GM13976 (cell line): ENCODE data around the gene CLP1.
"Not testable (repeated sequence)": the region's sequence is repeated elsewhere in the genome, so short reads cannot be mapped to it uniquely, and the experiment has no call there.

Experiments used
- DNase-seq: peaks from one replicate; pipeline ENCODE4 v3.0.0; 2012; ENCODE audit warnings: low spot score
- in situ Hi-C: fragments of 300-500 bp; cut with MboI; formaldehyde crosslinking; loops from one replicate; pipeline ENCODE4 v1.12.0; 2022; ENCODE audit warnings: low sequenced_read_pairs, mixed read lengths, inconsistent platforms; ENCODE audit not compliant: unreplicated experiment
- TF ChIP-seq, protein P1 (sequence below): IDR thresholded peaks from 2 replicates; pipeline ENCODE4 v1.5.1; 2012; ENCODE audit warnings: borderline replicate concordance, mild to moderate bottlenecking; ENCODE audit not compliant: insufficient read depth; ENCODE audit errors: extremely low read depth, missing control alignments, control extremely low read depth

CLP1 gene

DNA sequence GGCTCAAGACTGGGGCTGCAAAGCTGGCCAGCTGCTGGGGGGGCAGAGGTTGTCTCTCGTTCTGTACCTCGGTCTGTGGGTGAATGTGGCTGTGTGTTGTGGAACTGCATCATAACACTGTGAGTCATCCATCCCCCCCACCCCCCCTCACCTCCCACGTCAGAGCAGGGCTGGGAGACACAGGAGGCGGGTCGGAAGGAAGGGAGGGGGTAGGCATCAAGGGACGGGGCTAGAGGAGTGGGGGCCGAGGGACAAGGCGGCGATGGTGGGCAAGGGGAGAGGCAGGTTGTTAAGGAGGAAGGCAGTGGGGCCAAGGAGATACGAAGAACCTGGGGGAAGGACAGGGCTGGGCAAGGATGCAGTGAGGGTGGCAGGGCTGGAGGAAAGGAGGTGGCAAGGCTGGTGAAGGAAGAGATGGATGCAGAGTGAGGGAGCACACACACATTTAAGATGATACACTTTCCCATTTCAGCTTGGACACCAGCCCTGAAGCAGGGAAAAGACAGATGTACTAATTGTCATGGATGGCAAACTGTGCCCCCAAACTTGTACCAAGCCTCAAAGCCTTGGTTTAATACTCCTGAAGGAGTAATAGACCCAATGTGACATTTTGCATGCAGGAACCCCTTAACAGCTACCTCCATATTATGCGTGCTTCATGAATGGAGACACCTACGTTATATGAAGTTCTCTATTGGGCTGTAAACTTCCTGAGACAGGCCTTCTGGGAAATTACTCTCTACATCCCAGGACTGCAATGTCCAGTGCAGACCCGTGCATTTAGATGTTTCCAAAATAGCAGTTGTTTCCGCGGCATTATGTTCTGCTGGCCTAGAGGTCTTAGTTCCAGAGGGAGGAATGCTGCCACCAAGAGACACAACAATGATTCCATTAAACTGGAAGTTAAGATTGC, 7.5 kb upstream of the CLP1 start, which contains the start of gene YPEL4:
Gene YPEL4 (minus strand): TSS at position 87 of the 913 bp plus-strand sequence. CDS start 2,805 bp downstream, outside the sequence.
- in situ Hi-C loops: loop anchor here (10.0 to 25.0 kb wide), 3 partner anchors 155 to 862 kb away; partner anchors contain the start of gene OR5B21
- TF ChIP-seq, protein P1, sequence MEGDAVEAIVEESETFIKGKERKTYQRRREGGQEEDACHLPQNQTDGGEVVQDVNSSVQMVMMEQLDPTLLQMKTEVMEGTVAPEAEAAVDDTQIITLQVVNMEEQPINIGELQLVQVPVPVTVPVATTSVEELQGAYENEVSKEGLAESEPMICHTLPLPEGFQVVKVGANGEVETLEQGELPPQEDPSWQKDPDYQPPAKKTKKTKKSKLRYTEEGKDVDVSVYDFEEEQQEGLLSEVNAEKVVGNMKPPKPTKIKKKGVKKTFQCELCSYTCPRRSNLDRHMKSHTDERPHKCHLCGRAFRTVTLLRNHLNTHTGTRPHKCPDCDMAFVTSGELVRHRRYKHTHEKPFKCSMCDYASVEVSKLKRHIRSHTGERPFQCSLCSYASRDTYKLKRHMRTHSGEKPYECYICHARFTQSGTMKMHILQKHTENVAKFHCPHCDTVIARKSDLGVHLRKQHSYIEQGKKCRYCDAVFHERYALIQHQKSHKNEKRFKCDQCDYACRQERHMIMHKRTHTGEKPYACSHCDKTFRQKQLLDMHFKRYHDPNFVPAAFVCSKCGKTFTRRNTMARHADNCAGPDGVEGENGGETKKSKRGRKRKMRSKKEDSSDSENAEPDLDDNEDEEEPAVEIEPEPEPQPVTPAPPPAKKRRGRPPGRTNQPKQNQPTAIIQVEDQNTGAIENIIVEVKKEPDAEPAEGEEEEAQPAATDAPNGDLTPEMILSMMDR: no peak
- peak; percentile 65 for DNase-seq

DNA sequence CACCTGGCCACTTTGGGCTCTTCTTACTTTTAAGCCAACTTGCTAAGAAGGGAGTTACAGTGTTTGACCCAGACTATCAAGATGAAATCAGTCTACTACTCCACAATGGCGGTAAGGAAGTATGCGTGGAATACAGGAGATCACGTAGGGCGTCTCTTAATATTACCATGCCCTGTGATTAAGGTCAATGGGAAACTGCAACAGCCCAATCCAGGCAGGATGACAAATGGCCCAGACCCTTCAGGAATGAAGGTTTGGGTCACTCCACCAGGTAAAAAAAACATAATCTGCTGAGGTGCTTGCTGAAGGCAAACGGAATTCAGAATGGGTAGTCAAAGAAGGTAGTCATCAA, 6.8 kb upstream of the CLP1 start:
- TF ChIP-seq, protein P1: no peak
- no peak for DNase-seq
- in situ Hi-C loops: loop anchor here (25.0 kb wide), 2 partner anchors 162 to 862 kb away; partner anchors contain the start of gene OR5B21

DNA sequence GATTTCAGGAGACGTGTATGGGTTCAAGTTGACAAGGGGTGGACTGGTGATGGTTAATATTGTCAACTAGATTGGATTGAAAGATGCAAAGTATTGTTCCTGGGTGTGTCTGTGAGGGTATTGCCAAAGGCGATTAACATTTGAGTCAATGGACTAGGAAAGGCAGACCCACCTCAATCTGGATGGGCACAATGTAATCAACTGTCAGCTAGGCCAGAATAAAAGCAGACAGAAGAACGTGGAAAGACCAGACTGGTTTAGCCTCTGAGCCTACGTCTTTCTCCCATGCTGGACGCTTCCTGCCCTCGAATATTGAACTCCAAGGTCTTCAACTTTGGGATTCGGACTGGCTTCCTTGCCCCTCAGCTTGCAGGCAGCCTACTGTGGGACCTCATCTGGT, 6.2 kb upstream of the CLP1 start:
- in situ Hi-C loops: loop anchor here (25.0 kb wide), 2 partner anchors 161 to 861 kb away; partner anchors contain the start of gene OR5B21
- TF ChIP-seq, protein P1: no peak
- DNase-seq: no peak

DNA sequence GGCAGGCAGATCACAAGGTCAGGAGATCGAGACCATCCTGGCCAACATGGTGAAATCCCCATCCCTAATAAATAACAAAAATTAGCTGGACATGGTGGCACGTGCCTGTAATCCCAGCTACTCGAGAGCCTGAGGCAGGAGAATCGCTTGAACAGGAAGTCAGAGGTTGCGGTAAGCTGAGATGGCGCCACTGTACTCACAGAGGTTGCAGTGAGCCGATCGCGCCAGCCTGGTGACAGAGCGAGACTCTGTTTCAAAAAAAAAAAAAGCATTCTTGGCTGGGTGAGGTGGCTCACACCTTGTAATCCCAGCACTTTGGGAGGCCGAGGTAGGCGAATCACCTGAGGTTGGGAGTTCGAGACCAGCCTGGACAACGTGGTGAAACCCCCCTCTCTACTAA, 5.3 kb upstream of the CLP1 start:
- DNase-seq: not testable (repeated sequence)
- in situ Hi-C loops: loop anchor here (25.0 kb wide), 2 partner anchors 160 to 860 kb away; partner anchors contain the start of gene OR5B21

DNA sequence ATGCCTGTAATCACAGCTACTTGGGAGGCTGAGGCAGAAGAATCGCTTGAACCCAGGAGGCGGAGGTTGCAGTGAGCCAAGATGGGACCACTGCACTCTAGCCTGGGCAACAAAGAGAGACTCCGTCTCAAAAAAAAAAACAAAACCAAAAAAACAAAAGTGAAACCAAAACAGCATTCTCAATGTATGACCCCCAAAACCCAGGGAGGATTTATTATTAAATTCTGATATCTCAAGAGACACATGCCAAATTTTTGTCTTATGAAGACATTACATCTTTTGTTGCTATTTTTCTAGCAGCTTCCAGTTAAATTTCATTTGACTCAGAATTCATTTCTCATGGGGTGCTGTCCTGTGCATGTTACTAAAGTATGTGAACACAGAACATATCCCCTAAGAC, 4.9 kb upstream of the CLP1 start:
- DNase-seq: no peak
- in situ Hi-C loops: loop anchor here (25.0 kb wide), 2 partner anchors 160 to 860 kb away; partner anchors contain the start of gene OR5B21
- TF ChIP-seq, protein P1: no peak

DNA sequence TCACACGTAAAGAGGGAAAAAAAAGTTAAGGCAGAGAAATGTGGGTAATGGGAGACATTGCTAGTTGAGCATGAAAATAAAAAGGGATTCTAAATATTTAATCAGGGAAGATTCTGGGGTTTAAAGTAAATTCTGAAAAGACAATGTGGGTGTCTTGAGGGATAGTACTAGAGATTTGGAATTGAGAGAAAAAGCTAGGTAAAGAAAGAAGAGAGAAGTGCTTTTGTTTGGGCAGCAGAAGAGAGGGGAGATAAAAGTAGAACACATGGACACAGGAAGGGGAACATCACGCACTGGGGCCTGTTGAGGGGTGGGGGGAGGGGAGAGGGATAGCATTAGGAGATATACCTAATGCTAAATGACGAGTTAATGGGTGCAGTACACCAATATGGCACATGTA, 4.4 kb upstream of the CLP1 start:
- TF ChIP-seq, protein P1: no peak
- in situ Hi-C loops: loop anchor here (25.0 kb wide), 2 partner anchors 159 to 859 kb away; partner anchors contain the start of gene OR5B21
- no peak for DNase-seq

DNA sequence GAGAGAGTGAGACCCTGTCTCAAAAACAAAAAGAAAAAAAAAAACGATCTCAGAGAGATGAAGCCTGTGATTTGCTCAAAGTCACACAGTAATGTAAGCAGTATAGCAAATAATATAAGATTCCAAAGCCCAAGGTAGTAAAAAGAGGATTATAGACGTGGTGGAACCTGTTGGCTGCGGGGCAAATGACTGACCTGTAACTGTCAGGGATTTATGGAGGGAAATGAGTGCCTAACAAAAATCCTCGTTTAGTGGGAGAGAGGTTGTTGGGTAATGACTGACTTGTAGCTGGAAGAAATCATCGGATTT, 723 bp upstream of the CLP1 start:
- in situ Hi-C loops: loop anchor here (25.0 kb wide), 2 partner anchors 155 to 855 kb away; partner anchors contain the start of gene OR5B21
- TF ChIP-seq, protein P1: no peak
- DNase-seq: no peak
